Suprapubic skin (tissue), 4 donors: ENCODE results near the gene ARTN. TPM values are rescaled to one million over a fixed set of nuclear protein-coding genes. Genes with fewer than 3 reads are reported as not detected.

ENCODE experiments used
- DNase-seq, 2 donors: peaks; one replicate each; pipeline ENCODE4 v3.0.0-alpha.2; 2019; ENCODE audit warnings: low spot score in 2 of 2
- H3K27ac ChIP-seq: fragments of 200-600 bp; sonication (generic); one replicate; pipeline ENCODE4 v1.5.1; 2019
- H3K27me3 ChIP-seq: fragments of 200-600 bp; sonication (generic); one replicate; pipeline ENCODE4 v1.5.1; 2019
- H3K36me3 ChIP-seq: fragments of 200-600 bp; sonication (generic); one replicate; pipeline ENCODE4 v1.5.1; 2019
- H3K4me1 ChIP-seq: fragments of 200-600 bp; sonication (generic); one replicate; pipeline ENCODE4 v1.5.1; 2019
- H3K4me3 ChIP-seq: fragments of 200-600 bp; sonication (generic); one replicate; pipeline ENCODE4 v1.5.1; 2019; ENCODE audit warnings: mild to moderate bottlenecking
- H3K9me3 ChIP-seq: fragments of 200-600 bp; sonication (generic); one replicate; pipeline ENCODE4 v1.5.1; 2019
- EP300 ChIP-seq: sonication (generic); formaldehyde crosslinking; IDR thresholded peaks from one replicate; pipeline ENCODE4 v1.6.1; 2017; ENCODE audit warnings: antibody characterized with exemption
- POLR2A ChIP-seq, 2 donors: fragments of 450-650 bp; IDR thresholded peaks; one replicate each; pipeline ENCODE4 v1.6.1; 2017; ENCODE audit warnings: antibody characterized with exemption in 2 of 2, mild to moderate bottlenecking in 2 of 2, moderate library complexity in 2 of 2
- POLR2AphosphoS5 ChIP-seq, 3 donors: sonication (generic); formaldehyde crosslinking; IDR thresholded peaks; one replicate each; pipeline ENCODE4 v1.6.1; 2017; ENCODE audit warnings: antibody characterized with exemption in 3 of 3
- WGBS: methylation state at CpG from one replicate; pipeline ENCODE4 v1.1.5; 2018; 5-methylcytosine and 5-hydroxymethylcytosine counted together
- total RNA-seq, 4 donors: library from RNA; depleted of rRNA; stranded (reverse); fragments of >200 nt; gene quantifications; one replicate each; pipeline ENCODE4 v1.1.0, GENCODE V29; 2016
- TF ChIP-seq, protein P1 (sequence below), 2 donors: fragments of 200-600 bp in 1 of 2; fragments of 450-650 bp in 1 of 2; sonication (generic) in 1 of 2; IDR thresholded peaks; one replicate each; pipeline ENCODE4 v1.5.1; 2016 to 2019; ENCODE audit warnings: antibody characterized with exemption in 2 of 2, mild to moderate bottlenecking in 1 of 2, moderate library complexity in 1 of 2

The ARTN gene, protein sequence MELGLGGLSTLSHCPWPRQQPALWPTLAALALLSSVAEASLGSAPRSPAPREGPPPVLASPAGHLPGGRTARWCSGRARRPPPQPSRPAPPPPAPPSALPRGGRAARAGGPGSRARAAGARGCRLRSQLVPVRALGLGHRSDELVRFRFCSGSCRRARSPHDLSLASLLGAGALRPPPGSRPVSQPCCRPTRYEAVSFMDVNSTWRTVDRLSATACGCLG
- under 1 TPM in 3 of 4 donors, not detected in 1; 0.38 to 0.91 (median 0.72) TPM for total RNA-seq

DNA sequence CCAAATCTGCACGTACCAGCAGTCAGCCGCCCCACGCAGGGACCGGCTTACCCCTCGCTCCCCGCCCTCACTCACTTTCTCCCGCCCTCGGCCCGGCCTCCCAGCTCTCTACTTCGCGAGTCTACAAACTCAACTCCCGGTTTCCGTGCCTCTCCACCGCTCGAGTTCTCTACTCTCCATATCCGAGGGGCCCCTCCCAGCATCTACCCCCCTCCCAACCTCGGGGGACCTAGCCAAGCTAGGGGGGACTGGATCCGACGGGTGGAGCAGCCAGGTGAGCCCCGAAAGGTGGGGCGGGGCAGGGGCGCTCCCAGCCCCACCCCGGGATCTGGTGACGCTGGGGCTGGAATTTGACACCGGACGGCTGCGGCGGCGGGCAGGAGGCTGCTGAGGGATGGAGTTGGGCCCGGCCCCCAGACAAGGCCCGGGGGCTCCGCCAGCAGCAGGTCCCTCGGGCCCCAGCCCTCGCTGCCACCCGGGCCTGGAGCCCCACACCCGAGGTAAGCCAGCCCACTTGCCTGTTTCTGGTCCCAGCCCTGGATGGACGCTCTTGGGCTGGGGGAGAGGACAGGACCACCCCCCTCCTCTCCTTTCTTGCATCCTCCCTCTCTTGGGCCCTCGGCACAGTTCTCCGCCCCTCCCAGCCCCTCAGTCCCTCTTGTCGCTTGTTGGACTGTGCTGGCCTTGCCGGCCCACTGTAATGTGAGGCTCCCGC, at the start of gene ARTN:
ARTN (plus strand) TSS at position 416 of the 715 bp plus-strand sequence. CDS start 1,856 bp downstream, outside the sequence.
- Histone ChIP-seq H3K9me3 (no peaks in the 10 kb centered on the region), H3K36me3 (no peaks in the 10 kb centered on the region), H3K27me3 (peaks cover 10% of the 10 kb centered on the region), H3K4me1 (peaks cover 56% of the 10 kb centered on the region), H3K4me3 (peak within 1 kb of the TSS; percentile 45), H3K27ac (no peak within 1 kb of the TSS)
- 5% methylated on average over 24 of the region's 42 CpGs for WGBS
- TF ChIP-seq EP300 (no peak), POLR2AphosphoS5 (IDR thresholded peaks at IDR 0.05) (no peak), POLR2A (IDR thresholded peaks at IDR 0.05) (no peak)
- TF ChIP-seq, protein P1, sequence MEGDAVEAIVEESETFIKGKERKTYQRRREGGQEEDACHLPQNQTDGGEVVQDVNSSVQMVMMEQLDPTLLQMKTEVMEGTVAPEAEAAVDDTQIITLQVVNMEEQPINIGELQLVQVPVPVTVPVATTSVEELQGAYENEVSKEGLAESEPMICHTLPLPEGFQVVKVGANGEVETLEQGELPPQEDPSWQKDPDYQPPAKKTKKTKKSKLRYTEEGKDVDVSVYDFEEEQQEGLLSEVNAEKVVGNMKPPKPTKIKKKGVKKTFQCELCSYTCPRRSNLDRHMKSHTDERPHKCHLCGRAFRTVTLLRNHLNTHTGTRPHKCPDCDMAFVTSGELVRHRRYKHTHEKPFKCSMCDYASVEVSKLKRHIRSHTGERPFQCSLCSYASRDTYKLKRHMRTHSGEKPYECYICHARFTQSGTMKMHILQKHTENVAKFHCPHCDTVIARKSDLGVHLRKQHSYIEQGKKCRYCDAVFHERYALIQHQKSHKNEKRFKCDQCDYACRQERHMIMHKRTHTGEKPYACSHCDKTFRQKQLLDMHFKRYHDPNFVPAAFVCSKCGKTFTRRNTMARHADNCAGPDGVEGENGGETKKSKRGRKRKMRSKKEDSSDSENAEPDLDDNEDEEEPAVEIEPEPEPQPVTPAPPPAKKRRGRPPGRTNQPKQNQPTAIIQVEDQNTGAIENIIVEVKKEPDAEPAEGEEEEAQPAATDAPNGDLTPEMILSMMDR (IDR thresholded peaks at IDR 0.05) = no peak
- no peak for DNase-seq

DNA sequence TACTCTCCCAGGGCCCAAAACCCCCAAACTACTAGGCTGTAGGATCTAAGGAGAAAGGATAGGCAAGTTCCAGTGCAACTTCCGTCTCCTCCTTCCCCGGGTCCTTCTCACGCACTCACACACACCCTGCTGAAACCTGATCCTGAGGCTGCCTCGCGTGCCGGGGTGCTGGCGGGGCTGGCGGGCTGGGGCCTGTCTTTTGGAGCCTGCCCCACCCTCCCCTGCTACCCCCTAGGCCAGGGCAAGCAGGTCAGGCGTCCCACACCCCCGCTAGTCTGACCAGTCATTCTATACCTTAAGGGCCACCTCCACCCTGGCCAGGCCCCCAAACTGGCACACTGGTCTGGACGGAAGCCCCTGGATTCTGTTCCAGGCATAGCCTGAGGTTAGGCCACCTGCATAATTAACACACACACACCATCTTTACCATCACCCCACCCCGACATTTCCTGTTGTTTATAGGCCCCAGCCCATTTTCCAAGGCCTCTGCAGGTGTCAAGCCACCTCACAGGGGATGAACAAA, 48.3 kb upstream of the ARTN start:
- TF ChIP-seq POLR2AphosphoS5 (IDR thresholded peaks at IDR 0.05) (no peak), EP300 (no peak), POLR2A (IDR thresholded peaks at IDR 0.05) (no peak)
- TF ChIP-seq, protein P1 (IDR thresholded peaks at IDR 0.05) = no peak
- H3K9me3 ChIP-seq = no peaks in the 10 kb centered on the region
- DNase-seq = no peak
- no peak overlapping the region for H3K4me3 ChIP-seq
- WGBS = 75% methylated on average over 12 of the region's 12 CpGs
- H3K27ac ChIP-seq = no peak overlapping the region
- H3K27me3 ChIP-seq = no peaks in the 10 kb centered on the region
- peaks cover 17% of the 10 kb centered on the region for H3K4me1 ChIP-seq
- no peaks in the 10 kb centered on the region for H3K36me3 ChIP-seq

DNA sequence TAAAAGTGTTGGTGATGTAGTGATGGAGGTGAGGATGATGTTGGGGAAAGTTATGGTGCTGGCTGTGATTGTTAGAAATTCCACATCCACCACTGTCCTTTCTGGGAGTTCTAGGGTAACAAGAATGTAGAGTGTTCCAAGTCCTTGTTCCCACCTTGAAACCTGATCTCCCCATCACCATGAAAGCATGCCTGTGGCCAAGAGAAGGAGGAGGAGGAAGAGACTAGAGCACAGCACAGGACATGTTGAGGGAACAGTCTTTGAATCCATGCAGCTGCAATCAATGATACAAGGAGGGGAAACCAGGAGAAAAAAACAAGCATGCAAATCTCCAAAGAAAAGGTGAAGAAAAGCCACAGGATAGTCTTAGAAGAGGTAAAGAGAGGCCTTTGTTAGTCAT, 45.9 kb upstream of the ARTN start:
- Histone ChIP-seq H3K9me3 (no peaks in the 10 kb centered on the region), H3K4me1 (peaks cover 18% of the 10 kb centered on the region), H3K36me3 (no peaks in the 10 kb centered on the region), H3K27ac (no peak overlapping the region), H3K27me3 (no peaks in the 10 kb centered on the region), H3K4me3 (no peak overlapping the region)
- TF ChIP-seq POLR2AphosphoS5 (IDR thresholded peaks at IDR 0.05) (no peak), POLR2A (IDR thresholded peaks at IDR 0.05) (no peak), EP300 (no peak)
- TF ChIP-seq, protein P1 (IDR thresholded peaks at IDR 0.05) = no peak
- no peak for DNase-seq

DNA sequence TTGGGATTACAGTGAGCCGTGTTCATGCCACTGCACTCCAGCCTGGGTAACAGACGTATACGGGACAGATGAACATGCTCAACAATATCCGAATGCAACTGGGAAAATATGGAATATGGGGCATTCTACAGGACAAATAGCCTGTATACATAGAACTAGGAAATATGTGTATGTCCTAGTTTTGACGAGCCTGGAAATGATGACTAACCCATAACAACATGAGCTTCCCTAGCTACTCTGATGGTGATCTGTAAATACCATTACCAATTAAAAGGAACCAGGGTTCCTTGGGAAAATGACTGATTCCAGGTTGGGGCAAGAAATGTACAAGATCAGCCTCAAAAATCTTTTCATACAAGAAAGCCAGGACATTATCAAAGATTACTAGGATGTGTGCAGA, 42.8 kb upstream of the ARTN start:
- Histone ChIP-seq H3K9me3 (no peaks in the 10 kb centered on the region), H3K27ac (no peak overlapping the region), H3K4me1 (peaks cover 5% of the 10 kb centered on the region), H3K27me3 (no peaks in the 10 kb centered on the region), H3K4me3 (no peak overlapping the region), H3K36me3 (no peaks in the 10 kb centered on the region)
- no peak for DNase-seq
- TF ChIP-seq POLR2A (IDR thresholded peaks at IDR 0.05) = no peak
- TF ChIP-seq, protein P1 (IDR thresholded peaks at IDR 0.05) = no peak
- no peak for TF ChIP-seq EP300
- no peak for TF ChIP-seq POLR2AphosphoS5 (IDR thresholded peaks at IDR 0.05)
- 87% methylated on average over 5 of the region's 5 CpGs for WGBS

DNA sequence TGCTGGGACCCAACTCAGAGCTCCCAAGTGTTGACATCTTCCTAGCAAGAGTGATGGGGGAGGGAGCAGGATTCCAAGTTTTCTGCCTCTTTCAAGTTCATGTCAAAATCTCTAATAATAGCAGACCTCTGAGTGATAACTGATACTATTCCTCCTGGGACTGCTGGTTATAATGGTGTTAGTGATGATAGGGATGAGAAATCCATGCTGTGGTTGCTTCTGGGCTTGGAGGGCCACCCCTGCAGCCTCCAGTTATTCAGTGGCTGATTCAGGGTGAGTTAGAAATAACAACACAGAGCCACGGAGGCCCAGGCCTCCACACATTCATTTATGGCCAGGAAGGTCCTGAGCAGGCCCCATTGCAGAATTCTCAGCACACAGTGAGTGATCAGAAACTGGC, 40.6 kb upstream of the ARTN start:
- H3K4me3 ChIP-seq = no peak overlapping the region
- TF ChIP-seq POLR2A (IDR thresholded peaks at IDR 0.05) = no peak
- TF ChIP-seq POLR2AphosphoS5 (IDR thresholded peaks at IDR 0.05) = no peak
- TF ChIP-seq, protein P1 (IDR thresholded peaks at IDR 0.05) = no peak
- TF ChIP-seq EP300 = no peak
- H3K4me1 ChIP-seq = peaks cover 5% of the 10 kb centered on the region
- no peak overlapping the region for H3K27ac ChIP-seq
- no peaks in the 10 kb centered on the region for H3K9me3 ChIP-seq
- peak in 1 of 2 donors; percentile 26 for DNase-seq
- H3K36me3 ChIP-seq = peaks cover 3% of the 10 kb centered on the region
- WGBS = 82% methylated on average over 1 of the region's 1 CpG
- H3K27me3 ChIP-seq = no peaks in the 10 kb centered on the region
